DOHH2 (cell line): ENCODE data around the gene PTPA.

Experiments used
- CTCF ChIP-seq: fragments of 200-600 bp; sonication (generic); IDR thresholded peaks from one replicate; pipeline ENCODE4 v1.5.1; 2014; ENCODE audit warnings: antibody characterized with exemption, mild to moderate bottlenecking, low read depth, low read length; ENCODE audit not compliant: poor library complexity, severe bottlenecking
- EZH2phosphoT487 ChIP-seq: fragments of 200-600 bp; sonication (generic); IDR thresholded peaks from 2 replicates; pipeline ENCODE4 v1.6.1; 2017; ENCODE audit warnings: borderline replicate concordance, mild to moderate bottlenecking, antibody characterized with exemption, low read length, moderate library complexity, mixed read lengths

- TF ChIP-seq CTCF (no peak), EZH2phosphoT487 (no peak)
Observed at GRCh38 chr9:129170229-129170628, 59.0 kb downstream of the PTPA start.
